Measurements from ENCODE around the gene RNF111. TPM values are rescaled to one million over a fixed set of nuclear protein-coding genes. Genes with fewer than 3 reads are reported as not detected.

The RNF111 gene
- total RNA-seq, 1 experiment from 2014 or later: 55.2 TPM

DNA sequence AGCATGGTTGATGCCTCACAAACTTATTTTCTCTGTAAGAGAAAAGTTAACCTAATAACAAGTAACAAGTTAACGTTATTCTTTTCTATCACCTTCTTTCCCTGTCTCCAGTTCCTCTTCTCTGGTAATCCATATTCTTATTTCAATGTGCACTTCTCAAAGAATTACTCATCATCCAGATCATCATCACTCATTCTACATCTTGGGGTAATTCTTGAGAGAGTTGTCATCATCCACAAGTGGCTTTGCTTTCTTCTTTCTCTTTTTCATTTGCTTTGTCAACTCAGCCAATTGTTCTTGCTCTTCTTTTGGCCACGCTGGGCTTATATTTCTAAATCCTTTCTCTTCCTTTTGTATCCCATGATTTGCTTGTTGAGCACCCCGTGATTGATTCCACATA lies 20.8 kb upstream of the RNF111 start:
- CTCF ChIA-PET: no interaction called here
- no peak for DNase-seq
- H3K9me3 Mint-ChIP-seq (ENCODE audit: low read depth, unreplicated experiment): no peaks in the 10 kb centered on the region
- no TSS peak for BruUV-seq (replicated peaks)
- no peak overlapping the region for H3K27ac Mint-ChIP-seq (ENCODE audit: unreplicated experiment)
- TF ChIP-seq, protein P1, sequence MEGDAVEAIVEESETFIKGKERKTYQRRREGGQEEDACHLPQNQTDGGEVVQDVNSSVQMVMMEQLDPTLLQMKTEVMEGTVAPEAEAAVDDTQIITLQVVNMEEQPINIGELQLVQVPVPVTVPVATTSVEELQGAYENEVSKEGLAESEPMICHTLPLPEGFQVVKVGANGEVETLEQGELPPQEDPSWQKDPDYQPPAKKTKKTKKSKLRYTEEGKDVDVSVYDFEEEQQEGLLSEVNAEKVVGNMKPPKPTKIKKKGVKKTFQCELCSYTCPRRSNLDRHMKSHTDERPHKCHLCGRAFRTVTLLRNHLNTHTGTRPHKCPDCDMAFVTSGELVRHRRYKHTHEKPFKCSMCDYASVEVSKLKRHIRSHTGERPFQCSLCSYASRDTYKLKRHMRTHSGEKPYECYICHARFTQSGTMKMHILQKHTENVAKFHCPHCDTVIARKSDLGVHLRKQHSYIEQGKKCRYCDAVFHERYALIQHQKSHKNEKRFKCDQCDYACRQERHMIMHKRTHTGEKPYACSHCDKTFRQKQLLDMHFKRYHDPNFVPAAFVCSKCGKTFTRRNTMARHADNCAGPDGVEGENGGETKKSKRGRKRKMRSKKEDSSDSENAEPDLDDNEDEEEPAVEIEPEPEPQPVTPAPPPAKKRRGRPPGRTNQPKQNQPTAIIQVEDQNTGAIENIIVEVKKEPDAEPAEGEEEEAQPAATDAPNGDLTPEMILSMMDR (IDR thresholded peaks at IDR 0.05; ENCODE audit: unreplicated experiment): no peak
- H3K4me3 Mint-ChIP-seq (ENCODE audit: low read depth, unreplicated experiment): no peak overlapping the region
- no peaks in the 10 kb centered on the region for H3K27me3 Mint-ChIP-seq (ENCODE audit: unreplicated experiment)
- peaks cover 18% of the 10 kb centered on the region for H3K4me1 Mint-ChIP-seq (ENCODE audit: low read depth, unreplicated experiment)
- H3K36me3 Mint-ChIP-seq (ENCODE audit: insufficient read depth, unreplicated experiment): no peaks in the 10 kb centered on the region
- intact Hi-C loops (cut with micrococcal nuclease; ENCODE audit: unreplicated experiment): no loop called here

DNA sequence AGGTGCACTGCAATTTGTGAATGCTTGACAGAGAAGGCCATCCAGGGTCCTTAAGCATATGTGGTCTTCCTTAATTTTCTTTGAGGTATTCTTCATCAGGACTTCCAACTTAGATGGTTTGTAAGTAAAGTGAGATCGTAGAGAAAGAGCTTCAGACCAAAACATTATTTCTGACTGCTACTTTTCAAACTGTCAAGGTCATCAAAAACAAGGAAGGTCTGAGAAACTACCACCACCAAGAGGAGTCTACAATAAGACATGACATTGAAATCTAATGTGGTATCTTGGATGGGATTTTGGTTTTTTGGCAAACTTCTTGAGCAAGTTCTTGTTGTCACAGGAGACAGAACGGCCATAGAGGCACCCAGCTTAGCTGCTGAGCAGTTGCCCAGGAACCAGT lies 20.0 kb upstream of the RNF111 start:
- no TSS peak for BruUV-seq (replicated peaks)
- no peak overlapping the region for H3K27ac Mint-ChIP-seq (ENCODE audit: unreplicated experiment)
- peaks cover 10% of the 10 kb centered on the region for H3K4me1 Mint-ChIP-seq (ENCODE audit: low read depth, unreplicated experiment)
- intact Hi-C loops (cut with micrococcal nuclease; ENCODE audit: unreplicated experiment): no loop called here
- H3K9me3 Mint-ChIP-seq (ENCODE audit: low read depth, unreplicated experiment): no peaks in the 10 kb centered on the region
- CTCF ChIA-PET: no interaction called here
- TF ChIP-seq, protein P1 (IDR thresholded peaks at IDR 0.05; ENCODE audit: unreplicated experiment): no peak
- no peaks in the 10 kb centered on the region for H3K36me3 Mint-ChIP-seq (ENCODE audit: insufficient read depth, unreplicated experiment)
- H3K4me3 Mint-ChIP-seq (ENCODE audit: low read depth, unreplicated experiment): no peak overlapping the region
- no peaks in the 10 kb centered on the region for H3K27me3 Mint-ChIP-seq (ENCODE audit: unreplicated experiment)
- DNase-seq: no peak

DNA sequence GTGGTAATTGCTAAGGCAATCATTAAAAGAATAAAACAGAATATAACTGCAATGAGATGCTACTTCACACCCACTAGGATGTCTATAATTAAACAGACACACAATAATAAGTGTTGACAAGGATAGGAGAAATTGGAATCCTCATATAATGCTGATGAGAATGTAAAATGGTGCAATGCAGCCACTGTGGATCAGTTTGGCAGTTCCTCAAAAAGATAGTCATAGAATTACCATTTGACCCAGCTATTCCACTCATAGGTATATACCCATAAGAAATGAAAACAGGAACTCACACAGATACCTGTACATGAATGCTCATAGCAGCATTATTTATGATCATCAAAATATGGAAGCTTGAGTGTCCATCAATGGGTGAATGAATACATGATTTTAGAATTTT lies 9.6 kb upstream of the RNF111 start:
- CTCF ChIA-PET: no interaction called here
- TF ChIP-seq, protein P1 (IDR thresholded peaks at IDR 0.05; ENCODE audit: unreplicated experiment): no peak
- peaks cover 9% of the 10 kb centered on the region for H3K4me1 Mint-ChIP-seq (ENCODE audit: low read depth, unreplicated experiment)
- H3K27me3 Mint-ChIP-seq (ENCODE audit: unreplicated experiment): no peaks in the 10 kb centered on the region
- H3K36me3 Mint-ChIP-seq (ENCODE audit: insufficient read depth, unreplicated experiment): no peaks in the 10 kb centered on the region
- H3K27ac Mint-ChIP-seq (ENCODE audit: unreplicated experiment): no peak overlapping the region
- BruUV-seq (replicated peaks): no TSS peak
- DNase-seq: no peak
- intact Hi-C loops (cut with micrococcal nuclease; ENCODE audit: unreplicated experiment): no loop called here
- no peak overlapping the region for H3K4me3 Mint-ChIP-seq (ENCODE audit: low read depth, unreplicated experiment)
- no peaks in the 10 kb centered on the region for H3K9me3 Mint-ChIP-seq (ENCODE audit: low read depth, unreplicated experiment)

DNA sequence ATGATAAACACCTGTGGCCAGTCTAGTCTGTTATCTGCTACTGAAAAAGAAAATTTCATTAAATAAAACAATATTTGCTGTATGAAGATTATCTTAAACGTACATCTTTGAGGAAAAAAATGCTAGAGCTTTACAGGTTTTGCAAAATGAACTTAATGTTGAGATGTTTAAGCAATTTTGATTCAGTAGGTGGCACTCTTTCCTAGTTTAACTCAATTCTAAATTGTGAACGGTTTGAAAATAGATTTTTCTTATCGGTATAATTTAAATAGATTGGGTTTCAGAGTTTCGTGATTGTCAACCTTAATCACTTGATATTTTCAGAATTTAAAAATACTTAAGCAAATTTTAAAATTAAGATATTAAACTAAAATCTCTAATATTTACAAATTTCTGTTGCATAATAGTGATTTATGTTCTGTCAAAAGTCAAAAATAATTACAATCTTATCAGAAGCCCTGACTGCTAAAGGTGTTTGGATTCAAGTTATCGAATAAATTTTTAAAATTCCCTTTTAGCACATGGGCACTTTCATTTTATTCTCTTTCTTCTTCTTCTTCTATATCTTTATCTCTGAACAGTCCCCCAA lies 7.0 kb upstream of the RNF111 start:
- TF ChIP-seq, protein P1 (IDR thresholded peaks at IDR 0.05; ENCODE audit: unreplicated experiment): peak; percentile 17
- peaks cover 9% of the 10 kb centered on the region for H3K4me1 Mint-ChIP-seq (ENCODE audit: low read depth, unreplicated experiment)
- intact Hi-C loops (cut with micrococcal nuclease; ENCODE audit: unreplicated experiment): loop anchor here (1.0 to 2.0 kb wide), 3 partner anchors 124 to 521 kb away; partner anchors contain the start of gene CCNB2
- no peak overlapping the region for H3K27ac Mint-ChIP-seq (ENCODE audit: unreplicated experiment)
- DNase-seq: no peak
- no peaks in the 10 kb centered on the region for H3K36me3 Mint-ChIP-seq (ENCODE audit: insufficient read depth, unreplicated experiment)
- BruUV-seq (replicated peaks): no TSS peak
- H3K4me3 Mint-ChIP-seq (ENCODE audit: low read depth, unreplicated experiment): no peak overlapping the region
- H3K27me3 Mint-ChIP-seq (ENCODE audit: unreplicated experiment): no peaks in the 10 kb centered on the region
- no peaks in the 10 kb centered on the region for H3K9me3 Mint-ChIP-seq (ENCODE audit: low read depth, unreplicated experiment)
- CTCF ChIA-PET: interaction anchor here (0.6 kb wide), 1 partner anchor 206 kb away, joined by 4 read pairs; no protein-coding TSS in a partner anchor

All from Calu3 (cell line).